Neutrophil (primary cell): ENCODE measurements around the gene CPNE7.

Experiments used
- H3K27ac ChIP-seq: fragments of 200-600 bp; sonication (generic); 2 replicates; pipeline ENCODE4 v1.5.1; 2016; ENCODE audit warnings: mild to moderate bottlenecking, moderate library complexity
- H3K27me3 ChIP-seq: fragments of 200-600 bp; sonication (generic); 2 replicates; pipeline ENCODE4 v1.6.0; 2016; ENCODE audit warnings: mild to moderate bottlenecking
- H3K36me3 ChIP-seq: fragments of 200-600 bp; sonication (generic); 2 replicates; pipeline ENCODE4 v1.5.1; 2017
- H3K4me1 ChIP-seq, 2 experiments: fragments of 200-600 bp in 1 of 2; sonication (generic) in 1 of 2; 1 replicate in 1 of 2; 2 replicates in 1 of 2; pipeline versions ENCODE4 v1.5.1 to v1.6.1; 2013 to 2016; ENCODE audit warnings: low read depth in 1 of 2, low read length in 1 of 2, mild to moderate bottlenecking in 1 of 2, moderate library complexity in 1 of 2; ENCODE audit not compliant: control insufficient read depth in 1 of 2, insufficient read depth in 1 of 2
- H3K4me3 ChIP-seq, 2 experiments: fragments of 200-600 bp in 1 of 2; sonication (generic) in 1 of 2; 1 replicate in 1 of 2; 2 replicates in 1 of 2; pipeline ENCODE4 v1.5.1; 2013 to 2016; ENCODE audit warnings: low read depth in 1 of 2, low read length in 1 of 2, mild to moderate bottlenecking in 1 of 2, moderate library complexity in 1 of 2
- H3K9me3 ChIP-seq: fragments of 200-600 bp; sonication (generic); 2 replicates; pipeline ENCODE4 v1.5.1; 2016
- CTCF ChIP-seq: fragments of 200-600 bp; sonication (generic); IDR thresholded peaks from 2 replicates; pipeline ENCODE4 v1.5.1; 2016; ENCODE audit warnings: antibody characterized with exemption

The CPNE7 gene

GRCh38 chr16:89596061-89596689 is 20.6 kb downstream of the CPNE7 start:
- H3K36me3 ChIP-seq, result no peaks in the 10 kb centered on the region
- no peaks in the 10 kb centered on the region for H3K9me3 ChIP-seq
- H3K4me3 ChIP-seq, result no peak overlapping the region
- no peak overlapping the region for H3K27ac ChIP-seq
- no peaks in the 10 kb centered on the region for H3K4me1 ChIP-seq
- TF ChIP-seq CTCF, result no peak
- H3K27me3 ChIP-seq, result no peaks in the 10 kb centered on the region

GRCh38 chr16:89596957-89597649 is 21.5 kb downstream of the CPNE7 start:
- Histone ChIP-seq H3K4me3 (no peak overlapping the region), H3K27me3 (peaks cover 6% of the 10 kb centered on the region), H3K4me1 (no peaks in the 10 kb centered on the region), H3K9me3 (no peaks in the 10 kb centered on the region), H3K27ac (no peak overlapping the region), H3K36me3 (no peaks in the 10 kb centered on the region)
- no peak for TF ChIP-seq CTCF

- Histone ChIP-seq H3K27me3 (peaks cover 17% of the 10 kb centered on the region), H3K4me3 (no peak overlapping the region), H3K4me1 (no peaks in the 10 kb centered on the region), H3K27ac (no peak overlapping the region), H3K36me3 (no peaks in the 10 kb centered on the region), H3K9me3 (no peaks in the 10 kb centered on the region)
- no peak for TF ChIP-seq CTCF
Measured at GRCh38 chr16:89598199-89598598, 22.6 kb downstream of the CPNE7 start.

- Histone ChIP-seq H3K27me3 (peaks cover 20% of the 10 kb centered on the region), H3K4me1 (no peaks in the 10 kb centered on the region), H3K4me3 (no peak overlapping the region), H3K27ac (no peak overlapping the region), H3K9me3 (no peaks in the 10 kb centered on the region), H3K36me3 (no peaks in the 10 kb centered on the region)
- TF ChIP-seq CTCF, result no peak
Measured at GRCh38 chr16:89599451-89599858, 23.9 kb downstream of the CPNE7 start.

GRCh38 chr16:89599902-89600301 is 24.3 kb downstream of the CPNE7 start:
- H3K9me3 ChIP-seq, result no peaks in the 10 kb centered on the region
- no peaks in the 10 kb centered on the region for H3K36me3 ChIP-seq
- TF ChIP-seq CTCF, result no peak
- no peaks in the 10 kb centered on the region for H3K4me1 ChIP-seq
- no peak overlapping the region for H3K27ac ChIP-seq
- H3K27me3 ChIP-seq, result peaks cover 20% of the 10 kb centered on the region
- H3K4me3 ChIP-seq, result no peak overlapping the region
